CD4-positive, alpha-beta T cell treated with Interleukin-12 subunit alpha and Interleukin-12 subunit beta, for 1 hour (primary cell): ENCODE results near the gene ADD3.
"Not testable (repeated sequence)": the region's sequence is repeated elsewhere in the genome, so short reads cannot be mapped to it uniquely, and the experiment has no call there.

Experiments
- DNase-seq: peaks from one replicate; pipeline ENCODE4 v3.0.0-alpha.2; 2020

ADD3 gene

DNA sequence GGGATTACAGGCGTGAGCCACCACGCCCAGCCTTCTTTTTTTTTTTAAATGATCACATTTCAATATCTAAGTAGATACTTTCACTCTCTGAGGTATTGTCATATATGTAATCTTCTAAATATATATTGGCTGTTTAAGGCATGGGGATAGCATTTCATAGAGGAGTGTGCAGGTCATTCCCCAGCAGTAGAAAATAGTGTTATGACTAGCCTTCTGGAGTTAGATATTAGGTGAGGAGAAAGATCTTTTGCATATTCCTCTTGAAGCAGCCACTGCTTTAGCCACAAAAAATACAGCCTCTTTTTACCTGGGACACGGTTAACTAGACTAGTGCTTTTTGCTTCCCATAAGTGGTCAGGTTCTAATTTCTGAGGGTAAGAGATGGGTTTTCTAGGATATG is 28.9 kb downstream of the ADD3 start:
- DNase-seq: no peak

DNA sequence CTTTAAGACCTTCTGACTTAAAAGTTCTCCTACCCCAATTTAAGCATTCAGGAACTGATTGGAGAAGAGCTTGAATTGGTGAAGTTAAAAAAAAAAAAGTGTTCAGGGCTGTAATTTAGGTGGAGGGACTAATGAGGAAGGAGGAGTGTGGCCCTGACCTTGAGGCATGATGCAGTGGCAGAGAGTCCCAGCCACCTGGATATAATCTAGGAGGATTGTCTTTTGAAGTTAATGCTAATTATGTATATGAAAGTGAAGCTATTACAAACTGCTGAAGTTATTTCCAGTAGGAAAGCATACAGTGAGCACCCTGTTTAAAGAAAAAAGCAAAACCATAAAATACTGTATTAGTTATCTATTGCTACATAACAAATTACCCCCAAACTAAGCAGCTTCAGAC is 31.5 kb downstream of the ADD3 start:
- DNase-seq: no peak

DNA sequence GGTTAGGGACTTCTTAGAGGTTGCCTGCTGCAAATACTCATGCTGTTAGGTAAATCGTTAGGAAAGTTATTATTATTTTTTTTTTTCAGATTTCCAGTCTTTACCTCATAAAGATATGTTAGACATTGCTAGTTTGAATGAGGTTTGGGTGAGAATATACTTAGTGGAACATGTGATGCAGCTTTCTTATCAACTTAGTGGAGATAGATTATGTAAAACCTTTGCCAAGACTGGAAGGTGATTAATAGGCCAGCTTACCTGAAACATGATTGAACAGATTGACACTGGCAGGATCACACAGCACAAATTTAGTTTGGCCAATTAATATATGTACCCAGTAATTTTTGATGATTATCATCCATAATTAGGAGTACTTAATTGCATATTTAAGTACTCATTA is 32.3 kb downstream of the ADD3 start:
- no peak for DNase-seq

DNA sequence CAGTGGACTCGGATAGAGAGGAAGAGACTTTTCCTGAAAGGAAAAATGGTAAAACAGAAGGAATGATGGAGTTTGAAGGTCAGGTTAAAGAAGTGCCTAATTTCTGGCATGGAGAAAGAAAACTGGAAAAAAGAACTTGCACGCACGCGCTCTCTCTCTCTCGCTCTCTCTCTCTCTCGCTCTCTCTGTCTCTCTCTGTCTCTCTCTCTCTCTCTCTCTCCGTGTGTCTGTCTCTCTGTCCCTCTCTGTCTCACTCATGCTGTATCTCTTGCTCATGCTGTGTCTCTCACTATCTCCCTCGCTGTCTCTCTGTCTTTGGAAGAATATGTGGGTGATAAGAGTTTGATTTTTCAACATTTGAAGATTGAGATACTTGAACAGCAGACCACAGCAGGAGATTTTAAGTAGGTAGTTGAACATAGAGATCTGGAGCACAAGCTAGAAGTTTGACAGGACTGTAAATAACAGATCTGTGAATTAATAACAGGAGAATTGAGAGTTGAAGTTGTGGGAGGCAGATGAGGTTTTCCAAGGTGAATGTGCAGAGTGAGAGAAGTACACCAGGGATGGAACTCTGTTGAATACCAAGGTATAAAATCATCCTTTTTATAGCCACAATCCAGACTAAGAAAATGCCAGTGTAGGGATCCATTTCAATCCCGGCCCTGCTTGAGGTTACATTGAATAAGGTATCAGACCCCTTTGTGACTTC is 33.1 kb downstream of the ADD3 start:
- DNase-seq: no peak

DNA sequence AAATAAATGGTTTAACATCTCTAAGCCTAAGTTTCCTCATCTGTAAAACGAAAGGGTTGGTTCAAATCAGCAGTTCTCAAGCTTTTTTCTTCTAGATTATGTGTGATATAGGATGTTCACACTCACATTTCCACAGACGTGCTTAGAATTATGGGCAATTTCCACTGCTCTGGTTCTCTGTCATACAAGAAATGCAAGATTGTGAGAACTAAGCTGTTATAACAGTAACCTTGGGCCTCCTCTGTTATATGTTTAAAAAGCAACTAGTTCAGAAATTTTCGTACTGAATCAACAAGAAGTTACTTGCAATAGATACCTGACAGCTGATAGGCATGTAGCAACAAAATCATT is 33.7 kb downstream of the ADD3 start:
- DNase-seq: no peak

DNA sequence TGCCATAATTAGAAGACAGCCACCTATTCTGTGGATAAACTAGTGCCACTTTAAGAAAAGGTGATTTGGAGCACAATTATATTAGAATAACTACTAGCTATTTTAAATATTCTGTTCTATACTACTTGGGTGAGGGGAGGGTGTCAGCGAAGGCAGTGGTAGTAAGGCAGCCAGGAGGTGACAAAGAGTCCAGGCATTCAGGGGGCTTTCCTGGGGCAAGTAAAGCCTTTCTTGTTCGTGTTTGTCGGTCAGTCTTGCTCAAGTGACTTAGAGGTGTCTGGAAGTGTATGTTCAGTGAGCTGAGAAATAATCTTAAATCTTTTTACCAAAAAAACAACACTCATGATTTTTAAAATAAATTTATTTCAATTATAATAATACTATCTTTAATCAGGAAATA is 34.4 kb downstream of the ADD3 start:
- DNase-seq: no peak

DNA sequence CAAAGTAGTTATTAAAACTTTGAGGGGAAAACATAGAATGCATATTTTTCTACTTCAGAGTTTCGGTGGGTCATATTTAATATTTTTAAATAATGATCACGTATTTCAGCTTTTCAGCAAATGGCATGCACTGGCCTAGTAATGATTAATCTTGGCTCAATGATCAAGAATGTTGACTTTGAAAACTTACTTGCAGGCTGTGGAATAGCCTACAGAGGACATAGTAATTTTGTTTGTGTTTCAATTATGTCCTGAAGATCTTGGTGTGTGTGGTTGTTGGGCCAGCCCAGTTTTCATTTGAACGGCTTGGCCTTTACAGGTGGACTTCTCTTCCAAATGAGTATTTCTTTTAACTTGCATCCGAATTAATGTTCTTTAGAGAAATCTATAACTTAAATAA is 35.1 kb downstream of the ADD3 start:
- DNase-seq: no peak

DNA sequence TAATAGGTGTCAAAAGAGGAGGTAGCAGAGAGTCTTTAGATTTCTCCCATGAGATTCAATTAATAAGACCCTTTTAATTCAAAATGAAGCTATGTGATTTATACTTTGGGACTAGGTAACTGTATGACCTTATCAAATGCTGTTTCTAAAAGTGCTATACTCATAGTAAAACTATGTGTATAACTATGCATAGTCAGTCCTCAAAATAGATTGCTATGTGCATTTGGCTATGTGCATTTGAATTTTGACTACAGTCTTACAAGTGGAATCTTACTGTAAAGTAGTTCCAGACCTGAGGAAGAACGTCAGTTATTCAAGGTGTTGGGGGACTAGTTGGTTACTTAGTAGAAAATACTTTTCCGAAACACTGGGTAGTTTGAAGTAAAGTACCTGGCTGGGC is 36.9 kb downstream of the ADD3 start:
- DNase-seq: no peak

DNA sequence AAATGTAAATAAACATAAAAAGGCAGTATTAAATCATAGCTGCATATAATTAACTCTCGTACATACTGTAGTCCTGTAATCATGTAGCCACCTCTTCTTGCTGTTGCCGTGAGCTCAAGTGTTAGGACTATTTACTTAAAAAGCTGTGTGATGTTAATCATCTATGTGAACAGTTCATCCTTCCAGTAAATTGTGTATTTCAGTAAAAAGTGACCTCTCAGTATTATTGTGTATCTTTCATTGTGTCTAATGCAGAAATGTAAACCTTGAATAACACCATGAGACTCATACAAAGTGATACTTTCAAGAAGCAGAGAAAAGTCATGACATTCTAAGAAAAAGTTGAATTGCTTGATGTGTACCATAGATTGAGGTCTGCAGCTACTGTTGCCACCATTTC is 38.0 kb downstream of the ADD3 start:
- DNase-seq: no peak

DNA sequence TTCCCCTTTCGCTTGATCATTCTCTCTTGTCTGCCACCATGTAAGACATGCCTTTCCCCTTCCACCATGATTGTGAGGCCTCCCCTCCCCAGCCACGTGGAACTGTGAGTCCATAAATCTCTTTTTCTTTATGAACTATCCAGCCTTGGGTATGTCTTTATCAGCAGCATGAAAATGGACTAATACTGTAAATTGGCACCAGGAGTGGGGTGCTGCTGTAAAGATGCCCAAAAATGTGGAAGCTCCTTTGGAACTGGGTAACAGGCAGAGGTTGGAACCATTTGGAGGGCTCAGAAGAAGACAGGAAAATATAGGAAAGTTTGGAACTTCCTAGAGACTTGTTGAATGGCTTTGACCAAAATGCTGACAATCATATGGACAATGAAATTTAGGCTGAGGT is 40.4 kb downstream of the ADD3 start:
- not testable (repeated sequence) for DNase-seq

DNA sequence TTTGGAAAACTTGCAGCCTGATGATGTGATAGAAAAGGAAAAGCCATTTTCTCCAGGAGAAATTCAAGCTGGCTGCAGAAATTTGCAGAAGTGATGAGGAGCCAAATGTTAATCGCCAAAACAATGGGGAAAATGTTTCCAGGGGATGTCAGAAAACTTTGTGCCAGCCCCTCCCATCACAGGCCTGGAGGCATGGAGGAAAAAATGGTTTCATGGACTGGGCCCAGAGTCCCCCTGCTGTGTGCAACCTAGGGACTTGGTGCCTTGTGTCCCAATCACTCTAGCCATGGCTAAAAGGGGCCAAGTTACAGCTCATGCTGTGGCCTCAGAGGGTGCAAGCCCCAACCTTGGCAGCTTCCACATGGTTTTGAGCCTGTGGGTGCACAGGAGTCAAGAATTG is 41.0 kb downstream of the ADD3 start:
- no peak for DNase-seq

DNA sequence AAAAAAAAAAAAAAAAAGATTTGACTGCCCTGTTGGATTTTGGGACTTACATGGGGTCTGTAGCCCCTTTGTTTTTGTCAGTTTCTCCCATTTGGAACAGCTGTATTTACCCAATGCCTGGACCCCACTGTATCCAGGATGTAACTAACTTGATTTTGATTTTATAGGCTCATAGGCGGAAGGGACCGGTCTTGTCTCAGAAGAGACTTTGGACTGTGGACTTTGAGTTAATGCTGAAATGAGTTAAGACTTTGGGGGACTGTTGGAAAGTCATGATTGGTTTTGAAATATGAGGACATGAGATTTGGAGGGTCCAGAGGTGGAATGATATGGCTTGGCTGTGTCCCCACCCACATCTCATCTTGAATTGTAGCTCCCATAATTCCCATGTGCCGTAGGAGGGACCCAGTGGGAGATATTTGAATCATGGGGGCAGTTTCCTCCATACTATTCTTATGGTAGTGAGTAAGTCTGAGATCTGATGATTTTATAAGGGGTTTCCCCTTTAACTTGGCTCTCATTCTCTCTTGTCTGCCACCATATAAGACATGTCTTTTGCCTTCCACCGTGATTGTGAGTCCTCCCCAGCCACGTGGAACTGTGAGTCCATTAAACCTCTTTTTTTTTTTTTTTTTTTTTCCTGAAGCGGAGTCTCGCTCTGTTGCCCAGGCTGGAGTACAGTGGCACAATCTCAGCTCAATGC is 42.3 kb downstream of the ADD3 start:
- DNase-seq: not testable (repeated sequence)

DNA sequence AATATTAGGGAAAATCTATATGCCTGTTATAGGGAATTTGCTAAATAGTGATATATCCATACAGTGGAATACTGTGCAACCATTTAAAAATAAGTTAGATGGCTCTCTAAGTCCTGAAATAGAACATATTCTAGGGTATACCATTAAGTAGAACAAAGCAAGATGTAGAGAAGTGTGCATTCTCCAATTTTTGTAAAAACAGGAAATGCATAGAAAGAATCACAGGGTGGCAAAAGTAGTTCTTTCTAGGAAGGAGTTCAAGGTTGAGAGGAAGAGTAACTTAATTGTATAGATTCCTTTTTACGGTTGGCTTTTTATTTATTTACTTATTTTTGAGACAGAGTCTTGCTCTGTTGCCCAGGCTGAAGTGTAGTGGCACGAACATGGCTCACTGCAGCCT is 43.7 kb downstream of the ADD3 start:
- no peak for DNase-seq

DNA sequence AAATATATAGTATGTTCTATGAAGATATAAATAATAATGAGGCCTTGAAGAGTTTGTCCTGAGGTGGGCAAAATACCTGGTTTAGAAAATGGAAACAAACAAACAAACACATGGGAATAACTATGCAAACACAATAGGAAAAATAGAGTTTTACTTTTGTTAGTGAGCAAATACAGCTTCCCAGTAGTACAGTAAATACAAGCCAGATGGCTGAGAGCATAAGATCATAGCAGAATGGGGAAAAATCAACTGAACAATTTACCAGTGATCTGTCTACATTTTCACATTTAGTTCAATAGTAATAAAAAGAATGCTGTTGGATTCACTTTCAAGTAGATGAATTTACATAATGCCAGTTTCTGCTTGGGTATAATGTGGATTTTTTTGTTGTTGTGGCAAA is 45.1 kb downstream of the ADD3 start:
- DNase-seq: no peak

DNA sequence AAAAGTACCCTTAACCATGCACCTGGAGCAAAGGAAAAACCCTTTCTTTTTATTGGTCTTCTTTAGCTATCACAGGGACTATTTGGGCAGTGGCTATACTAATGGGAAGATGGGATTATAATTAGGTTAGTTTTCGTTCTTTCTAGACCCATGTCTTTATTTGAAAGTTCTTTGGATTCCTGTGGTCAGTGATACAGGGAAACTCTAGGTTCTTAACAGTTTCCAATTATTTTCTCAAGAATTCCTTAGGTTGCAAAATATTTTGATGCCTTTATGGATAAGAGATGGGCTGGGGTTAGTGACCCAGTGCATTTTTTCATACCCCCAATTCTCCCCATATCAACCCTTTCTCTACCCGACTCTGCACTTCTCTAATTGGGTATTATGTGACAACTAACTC is 49.0 kb downstream of the ADD3 start:
- no peak for DNase-seq

DNA sequence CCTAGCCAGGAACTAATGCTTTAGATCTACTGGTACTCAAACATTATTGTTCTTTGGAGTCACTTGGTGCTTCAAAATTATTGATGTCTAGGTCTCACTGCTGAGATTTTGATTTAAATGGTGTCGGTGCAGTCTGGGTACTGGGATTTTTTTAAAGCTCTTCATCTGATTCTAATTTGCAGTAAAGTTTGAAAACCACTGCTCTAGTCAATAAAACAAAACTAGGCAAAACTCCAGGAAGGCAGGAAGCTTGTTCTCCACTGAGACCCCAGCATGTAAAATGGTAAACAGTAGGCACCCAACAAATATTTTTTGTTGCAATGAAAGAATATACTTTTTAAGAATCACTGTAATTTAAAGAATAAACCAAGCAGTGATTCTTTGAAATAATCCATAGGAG is 49.7 kb downstream of the ADD3 start:
- no peak for DNase-seq

DNA sequence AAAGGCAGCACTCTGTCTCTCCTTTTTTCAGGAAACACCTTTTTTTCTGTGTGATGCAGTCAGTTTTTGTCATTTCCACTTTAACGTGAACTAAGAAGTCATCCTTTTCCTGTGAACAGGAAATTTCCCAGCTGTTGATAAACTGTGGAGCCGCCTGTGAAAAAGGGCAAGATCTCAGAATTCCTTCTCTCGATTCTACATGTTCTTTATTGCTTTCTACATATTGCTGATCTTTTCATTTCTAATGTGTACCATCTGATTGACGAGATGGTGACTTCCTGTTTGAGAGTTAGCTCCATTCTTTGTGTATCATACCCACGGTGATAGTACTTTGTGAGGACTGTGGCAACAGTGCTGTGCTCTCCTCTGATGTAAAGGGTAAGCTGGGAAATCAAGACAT is 50.4 kb downstream of the ADD3 start:
- no peak for DNase-seq

DNA sequence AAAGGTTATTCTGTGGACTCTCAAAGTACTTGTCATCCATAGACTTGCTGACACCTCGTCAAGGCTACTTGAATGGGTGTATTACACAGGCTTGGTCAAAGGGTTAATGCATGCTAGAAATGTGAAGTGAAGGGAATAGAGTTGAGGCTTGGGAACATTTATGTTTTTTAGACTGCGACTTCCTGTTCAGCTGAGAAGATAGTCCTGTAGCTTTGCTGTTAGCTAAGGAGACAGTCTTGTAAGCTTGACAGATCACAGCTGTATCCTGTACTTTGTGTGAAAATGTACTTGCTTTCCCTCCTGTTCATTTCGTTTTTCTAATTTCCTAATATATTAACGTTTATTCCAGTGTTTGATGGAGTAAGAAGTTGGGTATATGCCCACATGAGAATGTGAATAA is 52.1 kb downstream of the ADD3 start:
- no peak for DNase-seq

DNA sequence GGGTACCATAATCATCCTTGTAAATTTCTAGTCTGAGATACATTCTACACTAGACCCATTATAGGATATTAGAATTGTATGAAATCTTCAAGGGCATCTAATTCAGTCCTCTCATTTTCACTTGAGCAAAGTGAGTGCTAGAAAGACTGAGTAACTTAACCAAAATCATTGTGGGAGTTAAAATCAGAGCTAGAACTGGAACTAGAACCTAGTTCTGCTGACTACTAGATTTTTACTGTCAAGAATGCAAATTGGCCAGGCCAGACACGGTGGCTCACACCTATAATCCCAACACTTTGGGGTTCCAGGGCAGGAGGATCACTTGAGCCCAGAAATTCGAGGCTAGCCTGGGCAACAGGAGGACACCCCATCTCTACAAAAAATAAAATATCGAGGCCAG is 53.9 kb downstream of the ADD3 start:
- no peak for DNase-seq

DNA sequence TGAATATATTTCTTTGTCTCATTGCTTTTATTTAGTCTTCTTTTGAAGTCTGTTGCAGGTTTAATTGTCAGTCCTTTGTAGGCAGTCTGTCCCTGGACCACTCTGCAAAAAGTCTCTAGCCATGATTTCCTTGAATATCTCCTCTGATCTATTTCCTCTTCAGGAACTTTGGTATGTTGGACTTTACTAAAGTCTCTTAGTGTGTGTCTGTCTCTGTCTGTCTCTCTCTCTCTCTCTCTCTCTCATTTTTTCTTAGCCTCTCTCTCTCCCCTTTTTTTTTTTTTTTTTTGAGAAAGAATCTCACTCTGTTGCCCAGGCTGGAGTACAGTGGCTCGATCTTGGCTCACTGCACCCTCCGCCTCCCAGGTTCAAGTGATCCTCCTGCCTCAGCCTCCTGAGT is 57.5 kb downstream of the ADD3 start:
- DNase-seq: no peak

DNA sequence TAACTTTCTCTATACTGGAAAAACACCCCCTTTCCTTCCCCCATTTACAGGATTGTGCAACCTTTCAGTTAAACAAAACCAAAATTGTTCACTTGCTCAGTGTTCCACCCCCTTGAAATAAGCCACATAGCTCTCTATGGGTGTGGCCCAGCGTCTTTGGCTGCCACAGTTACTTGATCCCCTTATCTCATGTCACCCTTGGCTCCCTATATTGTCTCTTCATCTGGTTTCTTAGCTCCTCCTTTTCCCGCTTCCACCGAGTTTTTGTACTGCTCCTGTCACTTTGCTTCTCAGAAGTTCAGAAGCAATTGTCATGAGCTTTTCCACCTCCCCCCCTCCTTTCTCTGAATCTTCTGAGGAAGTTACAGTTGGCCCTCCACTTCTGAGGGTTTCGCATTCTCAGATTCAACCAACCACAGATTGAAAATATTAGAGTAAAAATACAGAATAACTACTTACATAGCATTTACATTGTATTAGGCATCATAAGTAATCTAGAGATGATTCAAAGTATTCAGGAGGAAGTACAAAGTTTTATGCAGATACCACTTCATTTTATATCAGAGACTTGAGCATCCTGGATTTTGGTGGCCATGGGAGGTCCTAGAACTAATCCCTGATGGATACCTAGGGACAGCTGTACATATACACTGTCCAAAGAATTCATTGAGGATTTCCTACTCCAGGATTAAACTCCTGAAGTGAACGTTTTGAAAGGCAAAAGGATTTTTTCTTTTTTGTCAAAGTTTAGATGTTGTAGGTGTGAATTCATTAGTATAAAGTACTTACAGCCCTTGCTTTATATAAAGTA is 60.4 kb downstream of the ADD3 start:
- DNase-seq: peak; percentile 57

DNA sequence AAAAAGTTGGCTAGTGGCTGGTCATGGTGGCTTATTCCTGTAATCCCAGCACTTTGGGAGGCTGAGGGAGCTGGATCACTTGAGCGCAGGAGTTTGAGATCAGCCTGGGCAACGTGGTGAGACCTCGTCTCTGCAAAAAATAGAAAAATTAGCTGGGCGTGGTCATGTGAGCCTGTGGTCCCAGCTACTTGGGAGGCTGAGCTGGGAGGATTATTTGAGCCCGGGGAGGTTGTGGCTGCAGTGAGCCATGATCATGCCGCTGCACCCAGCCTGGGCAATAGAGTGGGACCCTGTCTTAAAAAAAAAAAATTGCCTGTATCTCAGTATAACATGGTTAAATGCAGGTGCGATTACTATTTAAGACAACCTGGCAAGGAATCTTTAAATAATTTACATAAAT is 61.0 kb downstream of the ADD3 start:
- no peak for DNase-seq

DNA sequence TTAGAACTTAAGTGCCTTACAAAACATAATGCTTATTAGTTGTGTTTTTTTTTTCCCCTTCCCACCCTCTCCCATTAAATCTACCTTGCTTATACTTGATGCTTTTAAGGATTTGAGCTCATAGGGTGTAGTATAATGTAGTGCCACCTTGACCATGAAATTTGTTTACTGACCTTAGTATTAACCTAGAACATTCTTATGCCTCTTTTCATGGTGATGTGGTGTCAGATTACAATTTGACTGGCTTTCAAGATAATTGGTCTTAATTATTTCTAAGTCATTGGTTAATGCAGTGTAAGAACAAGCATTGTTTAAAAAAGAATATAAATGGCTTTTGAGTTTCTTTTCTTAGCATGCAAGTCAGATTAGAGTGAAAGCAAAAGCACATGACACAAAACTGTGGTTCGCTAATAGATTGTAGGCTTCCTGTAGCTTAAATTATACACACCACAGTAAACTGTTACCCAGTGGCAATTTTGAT is 61.8 kb downstream of the ADD3 start:
- DNase-seq: peak; percentile 59

DNA sequence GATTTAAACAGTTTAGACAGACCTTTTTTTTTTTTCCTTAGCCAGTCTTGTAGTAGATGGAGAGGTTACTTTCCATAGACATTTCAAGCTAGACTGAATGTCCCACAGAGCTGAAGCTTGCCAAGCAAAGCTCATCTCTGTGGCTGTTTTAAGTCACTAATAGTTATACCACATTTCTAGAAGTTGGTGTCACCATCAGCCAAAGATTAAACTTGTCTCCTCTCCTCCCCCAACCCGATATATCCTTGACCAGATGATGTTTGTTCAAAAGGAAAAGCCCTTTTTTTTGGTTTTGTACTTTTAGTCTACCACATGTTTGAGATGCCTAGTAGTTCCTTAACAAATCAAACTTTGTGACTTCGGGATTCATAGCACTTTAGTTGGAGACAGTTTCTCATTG is 66.1 kb downstream of the ADD3 start:
- no peak for DNase-seq
